Left kidney (tissue), 2 donors: ENCODE data around the gene PPM1L. TPM values are rescaled to one million over a fixed set of nuclear protein-coding genes. Genes with fewer than 3 reads are reported as not detected.

Experiments used
- DNase-seq: peaks from one replicate; pipeline ENCODE4 v3.0.0-alpha.2; 2013
- polyA plus RNA-seq: library from polyadenylated mRNA; unstranded; fragments of 120-200 nt; gene quantifications from one replicate; pipeline ENCODE4 v1.2.1, GENCODE V29; 2013; ENCODE audit not compliant: insufficient read length

The PPM1L gene
- polyA plus RNA-seq, 1 donor, result 10.4 TPM

GRCh38 chr3:160808838-160809237, 52.8 kb downstream of the PPM1L start:
- no peak for DNase-seq

GRCh38 chr3:160809453-160809852, 53.4 kb downstream of the PPM1L start:
- no peak for DNase-seq

- no peak for DNase-seq
Observed at GRCh38 chr3:160810362-160811236, 54.6 kb downstream of the PPM1L start.

- DNase-seq, result no peak
Observed at GRCh38 chr3:160811237-160811548, 55.2 kb downstream of the PPM1L start.

DNA sequence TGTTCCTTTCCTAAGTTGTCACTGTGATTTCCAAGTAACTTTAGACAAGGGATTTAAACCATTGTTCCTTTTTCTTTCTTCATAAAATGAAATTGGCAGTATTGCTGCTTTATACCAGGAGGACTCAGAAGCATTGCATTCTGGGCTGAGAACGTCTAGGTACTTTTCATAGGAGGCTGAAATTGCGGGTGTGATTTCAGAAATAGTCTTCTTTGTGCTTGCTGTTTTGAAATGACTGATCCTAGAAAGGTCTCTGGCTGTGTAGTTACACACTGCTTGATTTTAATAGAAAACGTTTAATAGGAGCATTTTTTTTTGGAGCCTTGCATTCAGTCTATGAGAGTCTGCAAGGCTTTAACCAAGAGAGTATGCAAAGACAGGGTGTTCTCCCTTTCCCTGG, 56.3 kb downstream of the PPM1L start:
- DNase-seq, result no peak

- DNase-seq, result no peak
Observed at GRCh38 chr3:160815280-160815679, 59.2 kb downstream of the PPM1L start.

DNA sequence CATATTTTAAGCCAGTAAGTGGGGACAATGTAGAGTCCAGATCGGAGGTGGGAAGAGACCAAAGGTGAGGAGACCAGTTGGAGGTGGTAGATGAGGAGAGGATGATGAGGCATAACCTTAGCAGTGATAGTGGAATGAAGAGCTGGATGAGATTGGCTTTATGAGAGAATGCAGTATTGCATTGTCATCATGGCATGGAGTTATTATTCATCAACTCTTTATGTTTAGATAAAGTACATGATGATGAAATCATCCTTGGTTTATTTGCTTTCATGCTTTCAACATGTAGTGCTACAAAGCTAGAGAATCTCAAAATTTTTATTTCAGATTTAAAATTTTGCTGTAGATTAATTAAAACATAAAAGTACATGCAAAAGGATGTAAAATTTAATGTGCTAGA, 64.0 kb downstream of the PPM1L start:
- no peak for DNase-seq

- DNase-seq, result no peak
Observed at GRCh38 chr3:160820430-160820829, 64.4 kb downstream of the PPM1L start.

DNA sequence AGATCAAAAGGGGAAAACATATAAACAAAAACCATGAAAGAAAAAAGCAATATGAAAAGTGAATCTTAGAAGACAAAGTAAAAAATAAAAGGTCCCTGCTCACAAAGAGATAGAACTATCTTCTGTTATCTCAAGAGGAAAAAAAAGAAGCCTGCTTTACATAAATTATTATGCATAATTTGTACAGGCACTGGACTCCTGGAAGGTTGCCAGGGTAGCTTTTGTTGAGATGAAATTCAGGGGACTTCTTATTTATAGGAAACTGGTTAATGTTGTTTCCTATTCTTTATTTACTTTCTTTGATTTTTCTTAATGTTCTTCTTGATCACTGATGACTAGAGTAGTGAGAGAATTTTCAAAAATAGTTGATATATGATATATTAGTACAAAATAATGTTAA, 66.9 kb downstream of the PPM1L start:
- no peak for DNase-seq

DNA sequence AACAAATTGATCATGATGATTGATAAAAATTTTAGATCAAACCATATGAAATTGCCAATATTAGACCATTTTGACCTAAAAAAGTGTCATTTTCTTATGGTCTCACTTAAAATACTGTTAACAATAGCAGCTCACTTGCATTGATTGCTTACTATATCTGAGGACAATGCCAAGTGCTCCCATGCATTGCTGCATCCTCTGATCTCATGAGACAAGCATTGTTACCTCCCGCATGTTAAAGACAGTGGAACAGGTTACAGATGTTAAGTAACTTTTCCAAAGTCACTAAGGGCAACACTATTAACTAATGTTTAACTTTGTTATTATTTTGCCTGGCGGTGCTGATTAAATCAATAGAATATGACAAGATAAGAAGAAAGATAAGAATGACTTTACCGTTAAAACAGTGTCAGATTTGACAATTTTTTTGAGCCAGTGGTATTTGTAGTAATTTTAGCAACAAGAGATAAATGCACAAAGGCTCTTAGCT, 69.3 kb downstream of the PPM1L start:
- DNase-seq, result no peak

DNA sequence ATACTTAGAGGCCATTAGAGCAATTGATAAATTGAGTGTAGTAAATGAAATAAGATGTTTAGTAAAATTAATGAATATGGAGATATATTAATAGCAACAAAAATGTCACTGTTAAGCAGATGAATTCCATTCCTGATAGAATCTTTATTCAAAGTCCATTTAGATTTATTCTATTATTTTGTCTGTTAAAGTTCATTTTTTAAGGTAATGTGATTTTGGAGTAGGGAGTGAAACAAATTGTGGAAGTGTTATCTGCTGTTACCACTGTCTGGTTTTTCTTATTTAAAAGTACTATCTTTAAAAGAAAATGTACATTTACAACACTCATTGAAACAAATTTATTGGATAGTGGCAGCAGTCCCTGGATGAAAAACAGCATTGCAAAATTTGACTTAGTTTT, 70.4 kb downstream of the PPM1L start:
- DNase-seq, result no peak

DNA sequence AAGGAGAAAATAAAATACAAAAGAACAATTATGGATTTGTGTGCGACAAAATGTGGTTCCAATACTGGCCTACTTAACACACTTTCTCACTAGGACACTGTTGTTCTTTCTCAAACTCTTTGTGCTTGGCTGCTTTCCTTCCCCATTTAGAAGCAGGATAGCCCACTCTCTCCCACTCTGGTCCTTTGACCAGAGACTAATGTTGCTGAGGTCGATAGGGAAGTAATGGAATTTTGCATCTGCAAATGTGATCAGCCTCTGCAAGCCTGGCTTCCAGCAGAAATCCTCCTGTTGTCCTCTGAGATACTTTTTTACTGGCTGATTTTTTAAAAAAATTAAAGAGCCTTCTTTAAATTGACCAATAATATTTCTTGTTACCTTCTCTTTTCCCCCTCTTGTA, 71.0 kb downstream of the PPM1L start:
- DNase-seq, result no peak

- DNase-seq, result no peak
Observed at GRCh38 chr3:160827516-160827915, 71.5 kb downstream of the PPM1L start.

GRCh38 chr3:160828880-160829279, 72.8 kb downstream of the PPM1L start:
- no peak for DNase-seq

DNA sequence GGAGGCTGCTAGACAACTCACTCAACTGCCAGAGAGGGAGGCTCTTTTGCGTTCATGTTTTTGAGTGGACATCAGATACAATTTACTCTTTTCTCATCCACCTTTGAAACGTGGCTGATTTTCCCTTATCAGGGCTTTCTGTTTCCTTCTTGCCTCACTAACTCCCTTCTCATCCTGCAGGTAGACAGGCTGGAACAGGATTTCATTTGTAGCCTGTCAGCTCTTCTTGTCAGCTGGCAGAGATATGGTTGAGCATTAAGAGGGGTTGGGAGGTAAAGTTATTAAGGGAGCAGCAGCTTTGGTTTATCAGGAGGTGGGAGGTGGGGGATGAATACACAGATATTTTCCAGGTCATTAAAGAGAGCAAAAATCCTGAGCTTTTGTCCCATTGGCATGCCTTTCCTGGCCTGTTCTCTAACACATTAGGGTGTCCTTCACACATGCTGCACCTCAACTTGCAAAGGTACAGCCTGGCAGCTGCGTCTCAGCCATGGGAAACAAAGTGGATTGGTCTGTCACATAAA, 73.5 kb downstream of the PPM1L start:
- DNase-seq, result no peak

GRCh38 chr3:160830796-160831195, 74.8 kb downstream of the PPM1L start:
- no peak for DNase-seq

GRCh38 chr3:160831401-160831800, 75.4 kb downstream of the PPM1L start:
- DNase-seq, result no peak

DNA sequence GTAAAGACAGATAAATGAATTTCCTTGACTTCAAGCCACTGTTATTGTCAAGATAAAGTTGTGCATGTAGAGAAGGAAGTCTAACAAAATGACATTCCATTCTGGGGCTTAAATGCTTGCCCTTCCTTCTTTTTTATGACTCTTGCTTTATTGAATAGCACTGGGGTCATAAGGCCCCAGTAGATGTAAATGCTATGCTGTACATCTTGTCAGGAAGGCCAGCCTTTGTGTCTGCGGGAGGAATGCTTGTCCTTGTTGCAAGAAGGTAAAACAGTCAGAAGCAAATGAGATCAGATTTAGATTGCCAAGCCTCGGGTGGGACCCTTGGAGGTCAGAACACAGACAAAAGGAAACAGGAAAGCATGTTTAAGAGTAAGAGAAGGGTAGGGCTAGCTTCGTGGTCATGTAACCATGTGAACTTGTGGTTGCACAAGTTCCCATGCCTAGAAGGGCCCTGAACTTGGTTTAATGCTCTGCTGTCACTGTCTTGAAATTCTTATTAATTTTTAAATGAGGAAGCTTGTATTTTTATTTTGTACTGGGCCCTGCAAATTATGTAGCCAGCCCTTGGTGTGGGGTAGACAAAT, 81.5 kb downstream of the PPM1L start:
- no peak for DNase-seq

DNA sequence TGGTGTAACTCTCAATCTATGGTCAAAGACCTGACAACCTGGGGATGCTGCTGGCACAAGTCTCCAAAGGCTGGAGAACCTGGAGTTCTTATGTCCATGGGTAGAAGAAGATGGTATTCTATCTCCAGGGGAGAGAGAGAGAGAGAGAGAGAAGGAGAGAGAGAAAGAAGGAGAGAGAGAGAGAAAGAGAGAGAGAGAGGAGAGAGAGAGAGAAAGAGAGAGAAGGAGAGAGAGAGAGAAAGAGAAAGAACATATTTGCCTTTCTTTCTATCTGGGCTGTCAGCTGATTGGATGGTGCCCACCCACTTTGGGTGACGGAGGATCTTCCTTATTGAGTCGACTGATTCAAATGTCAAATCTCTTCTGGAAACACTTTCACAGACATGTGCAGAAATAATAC, 84.6 kb downstream of the PPM1L start:
- DNase-seq, result no peak

DNA sequence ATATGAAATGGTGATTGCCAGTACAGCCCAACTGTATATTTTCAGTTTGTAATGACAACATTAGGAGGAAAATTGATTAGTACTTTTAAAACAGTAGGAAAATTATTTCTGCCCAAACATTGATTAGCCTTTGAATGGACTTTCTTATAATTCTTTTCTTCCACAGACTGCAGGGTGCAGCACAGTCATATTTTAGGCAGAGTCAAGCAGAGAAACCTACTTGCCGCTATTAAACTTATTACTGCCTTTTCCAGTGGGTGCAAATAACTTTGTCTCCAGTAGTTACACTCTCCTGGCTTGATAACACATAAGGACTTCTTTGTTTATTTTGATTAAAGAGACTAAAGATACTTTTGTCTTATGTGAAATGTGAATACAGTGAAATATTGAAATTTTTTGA, 85.4 kb downstream of the PPM1L start:
- no peak for DNase-seq

- no peak for DNase-seq
Observed at GRCh38 chr3:160842021-160843005, 86.3 kb downstream of the PPM1L start.

GRCh38 chr3:160851629-160852210, 95.7 kb downstream of the PPM1L start:
- no peak for DNase-seq
